OCI-LY3 (cell line): Measurements from ENCODE around the gene NFIB.

Source experiments
- H2AFZ ChIP-seq: fragments of 200-600, 300-600 bp; shearing (Covaris generic); 2 replicates; pipeline ENCODE4 v1.6.0; 2014; ENCODE audit warnings: antibody characterized with exemption, low read depth, low read length
- H3K27ac ChIP-seq: fragments of 200-600, 300-600 bp; sonication (generic); 2 replicates; pipeline ENCODE4 v1.5.1; 2014; ENCODE audit warnings: mild to moderate bottlenecking, low read length, moderate library complexity, mixed read lengths
- H3K27me3 ChIP-seq: fragments of 200-600, 300-600 bp; sonication (generic); 2 replicates; pipeline ENCODE4 v1.6.1; 2014; ENCODE audit warnings: low read depth, low read length, mixed read lengths
- H3K36me3 ChIP-seq: fragments of 200-600, 300-600 bp; sonication (generic); replicated peaks from 2 replicates; pipeline ENCODE3; 2014; ENCODE audit warnings: low read depth, low read length, mixed read lengths
- H3K4me1 ChIP-seq: fragments of 300-600, 200-600 bp; sonication (generic); 2 replicates; pipeline ENCODE4 v1.6.1; 2014; ENCODE audit warnings: low read length, mixed read lengths
- H3K4me2 ChIP-seq: fragments of 200-600, 300-600 bp; sonication (generic); 2 replicates; pipeline ENCODE4 v1.6.1; 2014; ENCODE audit warnings: low read length, mixed read lengths
- H3K4me3 ChIP-seq: fragments of 300-600, 200-600 bp; sonication (generic); 2 replicates; pipeline ENCODE4 v1.5.1; 2014; ENCODE audit warnings: antibody characterized with exemption, mild to moderate bottlenecking, low read length, moderate library complexity
- H3K79me2 ChIP-seq: fragments of 300-600, 200-600 bp; shearing (Covaris generic); 2 replicates; pipeline ENCODE4 v1.6.1; 2014; ENCODE audit warnings: mild to moderate bottlenecking, low read length, mixed read lengths
- H3K9ac ChIP-seq: fragments of 300-600, 200-600 bp; shearing (Covaris generic); 2 replicates; pipeline ENCODE4 v1.6.0; 2014; ENCODE audit warnings: mild to moderate bottlenecking, low read length, moderate library complexity
- H3K9me3 ChIP-seq: fragments of 200-600, 300-600 bp; shearing (Covaris generic); 2 replicates; pipeline ENCODE4 v1.6.1; 2014; ENCODE audit warnings: low read length, mixed read lengths; ENCODE audit not compliant: insufficient read depth
- H4K20me1 ChIP-seq: fragments of 200-600, 300-600 bp; sonication (generic); 2 replicates; pipeline ENCODE4 v1.6.1; 2016; ENCODE audit warnings: low read length, mixed read lengths; ENCODE audit not compliant: insufficient read depth
- CTCF ChIP-seq: fragments of 200-600, 300-600 bp; sonication (generic); IDR thresholded peaks from 2 replicates; pipeline ENCODE4 v1.5.1; 2014; ENCODE audit warnings: antibody characterized with exemption, low read length, low read depth
- EZH2phosphoT487 ChIP-seq: fragments of 200-600 bp; shearing (Covaris generic); IDR thresholded peaks from 2 replicates; pipeline ENCODE4 v1.6.1; 2018; ENCODE audit warnings: antibody characterized with exemption, mixed run types, low read depth

The NFIB gene

GRCh38 chr9:14292181-14292739, 21.7 kb downstream of the NFIB start:
- Histone ChIP-seq H3K4me3 (no peak overlapping the region), H3K4me2 (no peak overlapping the region), H3K4me1 (no peaks in the 10 kb centered on the region), H2AFZ (no peak overlapping the region), H3K27ac (no peak overlapping the region), H3K27me3 (no peaks in the 10 kb centered on the region), H3K9me3 (no peaks in the 10 kb centered on the region), H4K20me1 (no peaks in the 10 kb centered on the region), H3K36me3 (no peaks in the 10 kb centered on the region), H3K79me2 (no peaks in the 10 kb centered on the region), H3K9ac (no peak overlapping the region)
- TF ChIP-seq CTCF (no peak), EZH2phosphoT487 (no peak)

GRCh38 chr9:14289916-14290315, 24.0 kb downstream of the NFIB start:
- Histone ChIP-seq H4K20me1 (no peaks in the 10 kb centered on the region), H3K36me3 (no peaks in the 10 kb centered on the region), H3K4me2 (no peak overlapping the region), H3K79me2 (no peaks in the 10 kb centered on the region), H3K9ac (no peak overlapping the region), H3K4me1 (peaks cover 7% of the 10 kb centered on the region), H3K27me3 (no peaks in the 10 kb centered on the region), H3K9me3 (no peaks in the 10 kb centered on the region), H3K27ac (no peak overlapping the region), H3K4me3 (no peak overlapping the region), H2AFZ (no peak overlapping the region)
- TF ChIP-seq CTCF (no peak), EZH2phosphoT487 (no peak)

GRCh38 chr9:14288433-14288832, 25.5 kb downstream of the NFIB start:
- Histone ChIP-seq H3K4me1 (peaks cover 7% of the 10 kb centered on the region), H3K4me2 (no peak overlapping the region), H3K4me3 (no peak overlapping the region), H3K9me3 (no peaks in the 10 kb centered on the region), H3K27ac (no peak overlapping the region), H3K36me3 (no peaks in the 10 kb centered on the region), H2AFZ (no peak overlapping the region), H3K9ac (no peak overlapping the region), H3K27me3 (0 out of 2 replicates have a peak, but pooled peaks cover 2% of the 10 kb centered on the region), H4K20me1 (no peaks in the 10 kb centered on the region), H3K79me2 (no peaks in the 10 kb centered on the region)
- TF ChIP-seq EZH2phosphoT487 (no peak), CTCF (no peak)

- Histone ChIP-seq H3K79me2 (no peaks in the 10 kb centered on the region), H3K36me3 (no peaks in the 10 kb centered on the region)
Observed at GRCh38 chr9:14286121-14286520, 27.8 kb downstream of the NFIB start.

More at GRCh38 chr9:14286121-14286520, 27.8 kb downstream of the NFIB start:
- Histone ChIP-seq H3K27ac (no peak overlapping the region), H3K4me3 (no peak overlapping the region), H3K9ac (no peak overlapping the region), H3K9me3 (no peaks in the 10 kb centered on the region), H2AFZ (no peak overlapping the region), H3K4me2 (no peak overlapping the region), H3K27me3 (0 out of 2 replicates have a peak, but pooled peaks cover 7% of the 10 kb centered on the region), H3K4me1 (peaks cover 7% of the 10 kb centered on the region), H4K20me1 (no peaks in the 10 kb centered on the region)
- no peak for TF ChIP-seq EZH2phosphoT487
- no peak for TF ChIP-seq CTCF
